IPS-20b (cell line): Measurements from ENCODE around the gene SCAMP5.

Source experiments
- H3K27ac ChIP-seq: one replicate; pipeline ENCODE4 v1.5.1; 2013; ENCODE audit warnings: low read length
- H3K27me3 ChIP-seq: 2 replicates; pipeline ENCODE4 v1.6.1; 2013; ENCODE audit warnings: mild to moderate bottlenecking, low read length, inconsistent platforms; ENCODE audit not compliant: insufficient read depth
- H3K36me3 ChIP-seq: 2 replicates; pipeline ENCODE4 v1.6.1; 2013; ENCODE audit warnings: low read depth, mild to moderate bottlenecking, inconsistent platforms, low read length, moderate library complexity; ENCODE audit not compliant: insufficient read depth
- H3K4me1 ChIP-seq: 2 replicates; pipeline ENCODE4 v1.6.1; 2013; ENCODE audit warnings: mild to moderate bottlenecking, control low read depth, inconsistent platforms, low read length, moderate library complexity; ENCODE audit not compliant: insufficient read depth
- H3K4me3 ChIP-seq: 2 replicates; pipeline ENCODE4 v1.5.1; 2013; ENCODE audit warnings: mild to moderate bottlenecking, low read length, inconsistent platforms
- H3K9ac ChIP-seq: 2 replicates; pipeline ENCODE4 v1.6.1; 2013; ENCODE audit warnings: low read depth, mild to moderate bottlenecking, inconsistent platforms, low read length, moderate library complexity
- H3K9me3 ChIP-seq: 2 replicates; pipeline ENCODE4 v1.6.1; 2013; ENCODE audit warnings: mild to moderate bottlenecking, low read depth, low read length, inconsistent platforms; ENCODE audit not compliant: insufficient read depth

The SCAMP5 gene

DNA sequence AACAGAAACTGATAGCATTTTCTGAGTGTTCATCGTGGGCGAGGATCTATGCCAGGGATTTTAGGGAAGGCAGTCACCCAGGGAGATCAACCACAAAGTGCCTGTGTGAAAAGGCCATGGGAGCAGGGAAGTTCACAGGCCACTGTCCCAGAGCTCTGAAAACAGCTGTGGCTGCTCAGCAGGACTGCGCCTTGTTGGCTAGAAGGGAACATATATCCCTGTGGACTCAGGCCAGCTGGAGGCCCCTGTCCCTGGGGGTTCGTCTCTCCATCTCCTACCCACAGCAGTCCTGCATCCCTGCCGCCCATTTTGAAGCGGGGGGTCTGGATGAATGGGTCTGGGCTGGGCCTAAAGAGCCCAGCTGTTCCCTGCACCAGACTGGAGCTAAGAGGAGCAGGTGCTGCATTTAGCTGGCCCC, 55.8 kb downstream of the SCAMP5 start:
- no peak overlapping the region for H3K9ac ChIP-seq

DNA sequence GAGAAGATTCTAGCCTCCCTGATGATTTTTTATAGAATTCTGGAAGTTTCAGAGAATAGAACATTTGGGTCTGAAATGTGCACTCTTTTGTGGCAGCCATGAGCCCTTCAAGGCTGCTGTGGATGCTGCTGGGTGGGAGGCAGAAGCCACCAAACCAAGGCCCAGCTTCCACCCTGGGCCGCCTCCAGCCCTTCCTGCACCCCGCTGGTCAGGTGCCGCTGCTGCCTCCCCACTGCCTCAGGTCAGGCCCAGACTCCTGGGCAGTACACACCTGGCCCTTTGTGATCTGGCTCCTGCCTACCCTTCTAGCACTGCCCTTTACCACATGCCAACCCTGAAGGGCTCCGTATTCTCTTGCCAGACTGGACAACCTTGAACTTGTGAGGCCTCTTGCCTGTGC, 56.3 kb downstream of the SCAMP5 start:
- no peak overlapping the region for H3K4me3 ChIP-seq
- no peaks in the 10 kb centered on the region for H3K9me3 ChIP-seq
- H3K36me3 ChIP-seq, result peaks cover 9% of the 10 kb centered on the region; the same call in 1 of the 2 replicates
- no peak overlapping the region for H3K9ac ChIP-seq
- H3K27me3 ChIP-seq, result no peaks in the 10 kb centered on the region
- H3K27ac ChIP-seq, result no peak overlapping the region
- H3K4me1 ChIP-seq, result no peaks in the 10 kb centered on the region

More for the DNA sequence above, 55.8 kb downstream of the SCAMP5 start:
- Histone ChIP-seq H3K4me1 (no peaks in the 10 kb centered on the region), H3K4me3 (no peak overlapping the region), H3K9me3 (no peaks in the 10 kb centered on the region), H3K27me3 (no peaks in the 10 kb centered on the region), H3K36me3 (peaks cover 9% of the 10 kb centered on the region; the same call in 1 of the 2 replicates), H3K27ac (no peak overlapping the region)

DNA sequence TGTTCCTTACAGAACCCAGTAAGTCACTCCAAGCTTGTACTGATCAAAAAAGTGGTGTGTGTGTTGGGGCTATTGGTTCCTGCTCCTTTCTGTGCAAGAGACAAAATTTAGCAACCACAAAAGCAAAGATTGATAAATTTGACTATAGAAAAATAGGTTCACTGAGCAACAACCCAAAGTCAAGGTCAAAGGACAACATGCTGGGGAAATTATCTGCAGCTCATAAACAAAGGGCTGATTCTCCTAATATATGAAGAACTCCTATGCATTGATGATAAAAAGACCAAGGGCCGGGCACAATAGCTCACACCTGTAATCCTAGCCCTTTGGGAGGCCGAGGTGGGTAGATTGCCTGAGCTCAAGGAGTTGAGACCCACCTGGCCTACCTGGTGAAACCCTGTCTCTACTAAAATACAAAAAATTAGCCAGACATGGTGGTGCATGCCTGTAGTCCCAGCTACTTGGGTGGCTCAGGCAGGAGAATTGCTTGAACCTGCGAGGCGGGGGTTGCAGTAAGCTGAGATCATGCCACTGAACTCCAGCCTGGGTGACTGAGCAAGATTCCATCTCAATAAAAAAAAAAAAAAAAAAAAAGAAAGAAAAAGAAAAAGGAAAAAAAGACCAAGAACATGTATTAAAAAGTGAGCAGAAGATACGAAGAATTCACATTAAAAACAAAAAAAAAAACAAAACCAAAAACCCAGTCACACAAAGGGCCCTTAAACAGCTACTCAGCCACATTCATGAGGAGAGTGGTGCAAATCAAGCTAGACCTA, 57.8 kb downstream of the SCAMP5 start:
- Histone ChIP-seq H3K36me3 (peaks cover 9% of the 10 kb centered on the region; the same call in 1 of the 2 replicates), H3K9me3 (no peaks in the 10 kb centered on the region), H3K4me1 (no peaks in the 10 kb centered on the region; the same call in 1 of the 2 replicates), H3K4me3 (no peak overlapping the region), H3K9ac (no peak overlapping the region), H3K27me3 (no peaks in the 10 kb centered on the region), H3K27ac (no peak overlapping the region)

DNA sequence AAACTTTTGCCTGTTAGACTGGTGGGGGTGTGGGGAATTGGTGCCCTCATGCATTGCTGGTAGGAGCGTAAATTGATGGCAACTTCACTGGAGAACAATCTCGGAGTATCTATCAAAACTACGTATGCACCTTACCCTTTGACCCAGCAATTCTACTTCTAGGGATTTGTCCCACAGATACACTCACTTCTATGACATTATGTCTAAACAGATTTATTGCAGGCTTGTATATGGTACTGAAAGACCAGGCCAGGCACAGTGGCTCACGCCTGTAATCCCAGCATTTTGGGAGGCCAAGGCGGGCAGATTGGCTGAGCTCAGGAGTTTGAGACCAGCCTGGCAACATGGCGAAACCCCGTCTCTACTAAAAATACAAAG, 58.4 kb downstream of the SCAMP5 start:
- Histone ChIP-seq H3K4me1 (no peaks in the 10 kb centered on the region; the same call in 1 of the 2 replicates), H3K9me3 (no peaks in the 10 kb centered on the region), H3K9ac (no peak overlapping the region), H3K27ac (no peak overlapping the region), H3K27me3 (no peaks in the 10 kb centered on the region), H3K4me3 (no peak overlapping the region), H3K36me3 (peaks cover 6% of the 10 kb centered on the region; the same call in 1 of the 2 replicates)

GRCh38 chr15:75054172-75054897, 59.0 kb downstream of the SCAMP5 start:
- Histone ChIP-seq H3K4me1 (no peaks in the 10 kb centered on the region; the same call in 1 of the 2 replicates), H3K9me3 (no peaks in the 10 kb centered on the region), H3K9ac (no peak overlapping the region), H3K27me3 (no peaks in the 10 kb centered on the region), H3K4me3 (no peak overlapping the region), H3K36me3 (peaks cover under 1% of the 10 kb centered on the region; the same call in 1 of the 2 replicates), H3K27ac (no peak overlapping the region)

DNA sequence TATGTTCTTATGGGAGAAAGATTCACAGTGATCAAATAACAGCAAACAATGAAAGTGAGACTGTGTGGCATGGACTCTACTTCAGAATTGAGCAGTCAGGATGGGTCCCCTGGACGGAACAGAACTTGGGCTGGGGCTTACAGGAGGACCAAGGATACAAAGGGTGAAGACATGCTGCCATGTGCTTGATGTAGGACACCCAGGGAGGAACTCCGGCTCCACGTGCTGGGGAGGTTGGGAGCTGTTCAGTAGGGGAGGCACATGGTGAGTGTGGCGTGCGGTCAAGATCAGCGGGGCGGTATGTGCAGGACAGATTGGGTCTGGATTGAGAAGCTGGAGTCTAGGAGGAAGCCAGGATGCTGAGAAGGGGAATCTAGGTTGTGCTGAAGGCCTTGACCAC, 60.7 kb downstream of the SCAMP5 start:
- Histone ChIP-seq H3K4me3 (no peak overlapping the region), H3K36me3 (no peaks in the 10 kb centered on the region), H3K4me1 (no peaks in the 10 kb centered on the region; the same call in 1 of the 2 replicates), H3K9me3 (no peaks in the 10 kb centered on the region), H3K27me3 (no peaks in the 10 kb centered on the region), H3K9ac (no peak overlapping the region), H3K27ac (no peak overlapping the region)

- Histone ChIP-seq H3K4me1 (no peaks in the 10 kb centered on the region; the same call in 1 of the 2 replicates), H3K27ac (no peak overlapping the region), H3K27me3 (no peaks in the 10 kb centered on the region), H3K4me3 (no peak overlapping the region), H3K9me3 (no peaks in the 10 kb centered on the region), H3K9ac (no peak overlapping the region), H3K36me3 (no peaks in the 10 kb centered on the region)
Observed at GRCh38 chr15:75058127-75058905, 63.0 kb downstream of the SCAMP5 start.

DNA sequence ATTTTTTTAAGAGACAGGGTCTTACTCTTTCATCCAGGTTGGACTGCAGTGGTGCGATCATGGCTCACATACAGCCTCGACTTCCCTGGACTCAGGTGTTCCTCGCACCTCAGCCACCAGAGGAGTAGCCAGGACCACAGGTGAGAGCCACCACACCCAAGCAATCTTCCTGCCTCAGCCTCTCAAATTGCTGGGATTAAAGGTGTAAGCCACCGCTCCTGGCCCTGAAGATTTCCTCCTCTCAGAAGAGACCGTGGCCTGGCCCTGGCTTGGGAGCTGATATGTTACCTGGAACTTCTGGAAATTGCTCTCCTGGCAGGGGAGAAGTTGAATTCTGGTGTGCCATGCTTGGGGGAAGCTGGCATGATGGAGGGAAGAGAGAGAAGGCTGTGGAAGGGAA, 64.2 kb downstream of the SCAMP5 start:
- H3K36me3 ChIP-seq, result no peaks in the 10 kb centered on the region
- H3K27ac ChIP-seq, result no peak overlapping the region
- no peak overlapping the region for H3K4me3 ChIP-seq
- H3K27me3 ChIP-seq, result no peaks in the 10 kb centered on the region
- H3K4me1 ChIP-seq, result no peaks in the 10 kb centered on the region; the same call in 1 of the 2 replicates
- H3K9ac ChIP-seq, result no peak overlapping the region
- no peaks in the 10 kb centered on the region for H3K9me3 ChIP-seq

- H3K27ac ChIP-seq, result no peak overlapping the region
- H3K36me3 ChIP-seq, result no peaks in the 10 kb centered on the region
- H3K9ac ChIP-seq, result no peak overlapping the region
- H3K27me3 ChIP-seq, result no peaks in the 10 kb centered on the region
- H3K4me3 ChIP-seq, result no peak overlapping the region
- peaks cover 2% of the 10 kb centered on the region; the same call in 1 of the 2 replicates for H3K9me3 ChIP-seq
- H3K4me1 ChIP-seq, result no peaks in the 10 kb centered on the region; the same call in 1 of the 2 replicates
Observed at GRCh38 chr15:75061272-75061671, 65.9 kb downstream of the SCAMP5 start.

GRCh38 chr15:75062706-75063105, 67.3 kb downstream of the SCAMP5 start:
- H3K9ac ChIP-seq, result no peak overlapping the region
- no peaks in the 10 kb centered on the region for H3K36me3 ChIP-seq
- H3K27ac ChIP-seq, result no peak overlapping the region
- no peaks in the 10 kb centered on the region for H3K27me3 ChIP-seq
- H3K9me3 ChIP-seq, result peaks cover 11% of the 10 kb centered on the region; the same call in 1 of the 2 replicates
- H3K4me1 ChIP-seq, result no peaks in the 10 kb centered on the region; the same call in 1 of the 2 replicates
- H3K4me3 ChIP-seq, result no peak overlapping the region

GRCh38 chr15:75063338-75063737, 68.0 kb downstream of the SCAMP5 start:
- H3K27ac ChIP-seq, result no peak overlapping the region
- no peak overlapping the region for H3K4me3 ChIP-seq
- no peaks in the 10 kb centered on the region for H3K36me3 ChIP-seq
- no peak overlapping the region for H3K9ac ChIP-seq
- H3K4me1 ChIP-seq, result no peaks in the 10 kb centered on the region; the same call in 1 of the 2 replicates
- no peaks in the 10 kb centered on the region for H3K27me3 ChIP-seq
- H3K9me3 ChIP-seq, result peaks cover 11% of the 10 kb centered on the region; the same call in 1 of the 2 replicates
